Activated CD4-positive, alpha-beta T cell treated with anti-CD3 and anti-CD28 coated beads for 24 hours (primary cell): ENCODE results near the gene RHOH.
"Not testable (repeated sequence)": the region's sequence is repeated elsewhere in the genome, so short reads cannot be mapped to it uniquely, and the experiment has no call there.

Experiments used
- DNase-seq, 2 donors: peaks; one replicate each; pipeline ENCODE4 v3.0.0-alpha.2; 2020; ENCODE audit warnings: low read depth in 2 of 2

Gene RHOH

DNA sequence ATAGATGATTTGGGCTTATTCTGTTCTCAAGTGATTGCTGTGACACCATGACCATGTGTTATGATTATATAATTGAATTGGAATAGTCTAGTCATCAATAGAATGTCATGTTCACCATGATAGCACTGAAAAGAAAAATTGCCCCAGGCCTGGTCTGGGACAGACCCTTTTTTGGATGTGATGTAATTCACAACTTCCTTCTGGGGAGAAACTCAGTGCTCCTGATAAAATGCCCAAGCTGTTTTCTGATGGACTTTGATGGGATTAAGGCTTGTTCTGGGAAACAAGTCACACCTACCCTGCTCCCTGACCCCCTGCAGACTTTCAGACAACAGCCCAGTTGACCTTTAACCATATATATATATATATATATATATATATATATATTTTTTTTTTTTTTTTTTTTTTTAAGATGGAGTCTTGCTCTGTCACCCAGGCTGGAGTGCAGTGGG, 65.3 kb downstream of the RHOH start:
- DNase-seq, result no peak

GRCh38 chr4:40262861-40263260, 66.0 kb downstream of the RHOH start:
- no peak for DNase-seq

GRCh38 chr4:40264497-40264896, 67.7 kb downstream of the RHOH start:
- no peak for DNase-seq

DNA sequence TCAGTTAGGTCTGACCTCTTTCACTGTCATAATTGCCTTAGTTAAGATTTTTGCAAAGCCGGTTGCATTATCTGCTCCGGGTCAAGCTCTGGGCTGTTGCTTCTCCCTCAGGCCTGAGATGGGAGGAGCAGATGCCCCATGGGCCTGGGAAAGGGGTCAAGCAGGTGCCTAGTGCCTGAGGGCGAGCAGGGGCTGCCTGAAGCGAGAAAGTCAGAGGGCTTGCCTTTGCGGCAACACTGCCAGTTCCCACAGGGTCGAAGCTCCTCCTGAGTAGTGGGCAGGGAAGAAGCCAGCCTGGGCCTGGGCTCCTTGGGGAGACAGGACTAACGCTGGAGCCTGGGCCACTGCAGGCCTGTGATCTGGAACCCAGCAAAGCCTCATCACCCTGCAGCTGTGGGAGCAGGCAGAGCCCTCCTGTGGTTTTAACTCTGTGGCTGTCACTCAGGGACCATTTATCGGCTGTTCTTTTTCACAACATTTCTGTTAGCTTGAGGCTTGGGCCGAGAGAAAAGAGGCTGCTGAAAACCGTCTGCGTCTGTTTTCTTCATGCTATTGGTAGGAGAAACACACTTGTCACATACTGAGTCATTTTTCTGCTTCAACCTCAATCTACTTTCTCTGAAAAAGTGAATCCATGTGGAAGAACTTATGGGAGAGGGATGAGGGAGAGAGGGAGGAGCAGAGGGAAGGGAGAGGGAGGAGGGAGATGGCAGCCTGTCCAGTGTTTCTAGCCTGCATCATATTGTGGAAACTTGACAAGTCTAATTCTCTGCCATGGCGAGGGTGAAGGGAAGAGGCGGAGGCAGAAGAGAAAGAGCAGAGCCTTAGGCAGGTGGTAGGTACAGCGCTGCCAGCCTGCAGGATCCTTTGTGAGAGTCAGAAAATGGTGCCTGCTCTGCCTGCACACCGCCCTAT, 68.4 kb downstream of the RHOH start:
- DNase-seq, result no peak

- no peak for DNase-seq
These were observed 69.1 kb downstream of the RHOH start for GRCh38 chr4:40265910-40266274.

GRCh38 chr4:40269133-40269532, 72.3 kb downstream of the RHOH start:
- no peak for DNase-seq

DNA sequence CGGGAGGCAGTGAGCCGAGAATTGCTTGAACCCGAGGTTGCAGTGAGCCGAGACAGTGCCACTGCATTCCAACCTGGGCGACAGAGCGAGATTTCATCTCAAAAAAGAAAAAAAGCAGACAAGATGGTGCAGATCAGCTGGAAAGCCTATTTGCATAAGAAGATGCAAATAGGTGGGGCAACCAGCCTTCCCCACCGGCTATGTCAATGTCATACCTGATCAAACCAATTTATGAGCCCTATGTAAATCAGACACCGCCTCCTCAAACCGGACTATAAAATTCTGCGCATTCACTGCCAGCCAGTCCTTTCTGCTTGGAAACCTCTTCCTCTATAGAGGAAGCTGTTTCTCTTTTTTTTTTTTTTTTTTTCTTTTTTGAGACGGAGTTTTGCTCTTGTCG, 73.8 kb downstream of the RHOH start:
- no peak for DNase-seq

DNA sequence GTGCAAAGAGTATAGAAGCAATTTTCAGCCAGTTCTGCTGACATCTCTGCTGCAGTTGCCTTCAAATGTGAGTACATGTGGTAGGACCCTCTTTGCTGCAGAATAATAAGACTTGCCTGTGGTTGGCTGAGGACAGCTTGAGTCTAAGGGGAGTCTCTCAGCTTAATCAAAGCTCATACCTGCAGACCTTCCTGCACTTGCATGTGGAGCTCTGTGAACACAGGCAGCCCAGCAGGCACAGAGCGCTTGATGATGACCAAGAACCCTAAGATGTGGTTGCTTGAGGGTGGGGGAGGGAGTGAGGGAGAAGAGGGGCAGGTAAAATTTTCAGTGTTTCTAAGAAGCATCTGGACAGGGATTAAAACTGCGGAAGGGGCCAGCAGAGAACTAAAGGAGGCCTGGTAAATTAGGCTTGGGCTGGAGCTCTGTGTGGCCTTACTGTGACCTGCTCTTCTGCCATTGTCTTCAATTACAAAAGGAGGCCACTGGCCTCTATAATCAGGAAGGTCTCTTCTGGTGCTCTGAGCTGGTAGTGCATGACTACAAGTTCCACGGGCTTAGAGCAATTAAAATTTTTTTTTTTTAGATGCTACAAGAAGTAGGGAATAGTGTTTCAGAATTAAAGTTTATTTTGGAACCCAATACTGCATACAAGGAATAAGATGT, 78.4 kb downstream of the RHOH start:
- no peak for DNase-seq

- no peak for DNase-seq
These were observed 79.7 kb downstream of the RHOH start for GRCh38 chr4:40276546-40276945.

GRCh38 chr4:40280586-40280985, 83.8 kb downstream of the RHOH start:
- DNase-seq, result no peak

GRCh38 chr4:40281099-40281498, 84.3 kb downstream of the RHOH start:
- no peak for DNase-seq

DNA sequence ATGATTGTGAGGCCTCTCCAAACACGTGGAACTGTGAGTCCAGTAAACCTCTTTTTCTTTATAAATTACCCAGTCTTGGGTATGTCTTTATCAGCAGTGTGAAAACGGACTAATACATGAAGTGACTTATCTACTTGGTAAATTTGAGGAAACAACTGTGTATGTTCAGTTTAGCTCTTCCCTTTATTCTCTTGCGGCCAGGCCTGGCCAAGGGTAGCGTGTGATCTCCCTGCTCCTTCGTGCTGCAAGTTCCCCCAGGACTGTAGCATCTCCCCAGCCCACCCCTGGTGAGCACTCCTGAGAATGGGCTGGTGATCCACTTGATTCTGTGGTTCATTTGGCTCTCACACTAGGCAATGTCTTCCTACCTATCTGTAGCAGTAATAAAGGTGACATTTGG, 85.1 kb downstream of the RHOH start:
- no peak for DNase-seq

- DNase-seq, result not testable (repeated sequence)
These were observed 86.0 kb downstream of the RHOH start for GRCh38 chr4:40282857-40283256.

GRCh38 chr4:40283413-40283812, 86.6 kb downstream of the RHOH start:
- DNase-seq, result no peak

DNA sequence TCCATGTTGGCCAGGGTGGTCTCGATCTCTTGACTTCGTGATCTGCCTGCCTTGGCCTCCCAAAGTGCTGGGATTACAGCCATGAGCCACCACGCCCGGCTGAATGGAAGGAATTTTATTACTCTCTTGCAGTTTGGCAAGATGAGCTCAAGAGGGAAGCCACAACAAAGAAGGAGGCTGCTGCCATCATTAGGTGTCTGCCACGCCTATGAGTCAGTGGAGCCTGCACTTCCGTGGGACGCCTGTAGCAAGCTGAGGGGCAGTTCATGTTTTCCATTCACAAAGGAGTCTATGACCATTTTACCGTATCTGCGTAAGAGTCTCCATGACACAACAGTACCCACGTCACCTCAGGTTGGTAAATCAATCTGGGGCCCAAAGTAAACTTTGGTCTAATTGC, 87.1 kb downstream of the RHOH start:
- DNase-seq, result peak; percentile 54 to 67

- DNase-seq, result no peak
These were observed 88.9 kb downstream of the RHOH start for GRCh38 chr4:40285692-40286091.

DNA sequence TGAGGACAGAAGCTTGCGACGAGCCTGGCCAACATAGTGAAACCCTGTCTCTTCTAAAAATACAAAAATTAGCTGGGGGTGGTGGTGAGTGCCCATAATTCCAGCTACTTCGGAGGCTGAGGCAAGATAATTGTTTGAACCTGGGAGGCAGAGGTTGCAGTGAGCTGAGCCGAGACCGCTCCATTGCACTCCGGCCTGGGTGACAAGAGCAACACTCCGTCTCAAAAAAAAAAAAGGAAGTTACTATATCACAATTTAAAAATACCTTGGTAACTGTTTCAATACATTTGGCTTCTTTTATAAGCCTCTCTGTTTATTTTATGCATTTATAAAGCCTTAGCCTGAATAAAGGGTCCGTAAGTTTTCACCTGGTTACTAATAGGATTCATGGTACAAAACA, 91.7 kb downstream of the RHOH start:
- DNase-seq, result no peak

DNA sequence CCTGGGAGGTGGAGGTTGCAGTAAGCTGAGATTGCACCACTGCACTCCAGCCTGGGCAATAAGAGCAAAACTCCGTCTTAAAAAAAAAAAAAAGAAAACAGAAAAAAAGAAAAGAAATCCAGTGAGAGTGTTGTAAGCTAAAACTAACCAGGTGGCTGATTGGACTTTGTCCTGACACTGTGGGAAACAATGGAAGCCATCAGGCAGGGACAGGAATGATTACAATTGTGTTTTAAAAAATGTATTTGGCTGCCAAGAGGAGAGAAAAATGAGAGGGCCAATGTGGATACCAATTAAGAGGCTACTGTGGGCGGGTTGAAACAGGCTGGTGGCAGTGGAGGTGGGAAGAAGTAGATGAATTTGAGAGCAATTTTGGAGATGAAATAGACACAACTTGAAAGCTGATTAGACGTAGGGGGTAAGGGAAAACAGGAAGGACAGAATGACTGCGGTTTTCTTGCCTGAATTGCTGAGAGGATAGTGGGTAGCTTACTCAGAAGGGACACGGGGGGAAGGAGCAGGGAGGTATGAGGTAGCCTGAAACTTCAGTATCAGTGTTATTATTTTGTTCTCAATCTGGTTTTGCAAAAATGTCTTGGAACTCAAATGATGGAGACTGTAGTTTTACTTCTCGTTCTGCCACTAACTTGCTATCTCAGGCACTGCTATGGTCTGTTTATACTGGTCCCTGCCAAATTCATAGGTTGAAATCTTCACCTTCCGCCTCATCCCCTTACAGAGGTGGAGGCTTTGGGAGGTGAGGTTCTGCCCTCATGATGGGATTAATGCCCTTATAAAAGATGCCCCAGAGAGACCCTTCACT, 92.7 kb downstream of the RHOH start:
- no peak for DNase-seq

GRCh38 chr4:40290611-40291186, 93.9 kb downstream of the RHOH start:
- not testable (repeated sequence) for DNase-seq

DNA sequence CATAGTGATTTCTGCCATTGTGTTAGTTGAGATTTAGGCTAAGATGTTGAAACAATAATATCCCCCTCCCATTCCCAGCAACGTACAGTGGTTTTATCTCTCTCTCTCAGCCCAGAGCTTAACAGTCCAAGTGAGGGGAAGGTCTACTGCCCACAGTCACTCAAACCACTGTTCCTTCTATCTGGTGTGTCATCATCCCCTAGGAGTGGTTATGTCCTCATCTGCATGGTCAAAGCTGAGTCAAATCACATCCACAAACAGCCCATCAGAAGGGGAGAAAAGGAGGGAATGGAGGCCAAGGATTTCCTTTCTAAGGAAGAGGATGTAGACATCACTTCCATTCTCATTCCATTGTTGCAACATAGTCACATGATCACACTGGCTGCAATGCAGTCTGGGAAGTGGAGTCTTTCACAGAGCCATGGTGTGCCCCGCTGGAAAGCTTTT, 95.5 kb downstream of the RHOH start:
- no peak for DNase-seq

GRCh38 chr4:40294339-40294738, 97.5 kb downstream of the RHOH start:
- DNase-seq, result no peak

- DNase-seq, result not testable (repeated sequence)
These were observed 98.2 kb downstream of the RHOH start for GRCh38 chr4:40295030-40295429.
